ENCODE data around the gene TBCD. TPM values are rescaled to one million over a fixed set of nuclear protein-coding genes. Genes with fewer than 3 reads are reported as not detected.

The TBCD gene
- total and polyA plus RNA-seq, 9 of the 15 experiments (the other 6 are each of a cell fraction or from before 2014, with no cell fraction given), result 8.9 to 98.5 (median 28.0) TPM

DNA sequence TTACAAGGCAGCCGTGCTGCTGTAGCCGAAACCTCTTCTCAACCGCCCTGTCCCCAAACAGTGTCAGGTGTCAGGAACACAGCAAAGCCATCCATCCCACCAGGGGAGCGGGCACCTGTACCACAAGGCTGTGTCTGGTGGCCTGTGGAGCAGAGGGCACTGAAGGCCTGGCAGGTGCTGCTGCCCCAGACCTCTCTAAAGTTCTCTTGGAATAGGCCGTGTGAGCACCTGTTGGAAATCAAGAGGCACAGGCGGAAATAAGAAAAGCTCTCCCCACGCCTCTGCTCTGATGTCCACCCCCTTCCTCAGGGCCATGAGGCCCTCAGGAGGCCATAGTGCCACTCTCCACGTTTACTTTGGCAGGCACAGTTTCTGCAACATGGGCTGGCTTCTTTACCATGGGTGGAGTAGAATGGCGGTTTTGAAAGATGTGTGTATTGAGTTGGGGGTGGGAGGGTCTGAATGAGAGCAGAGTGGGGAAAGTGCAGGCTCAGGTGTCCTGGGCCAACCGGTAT lies 187.8 kb downstream of the TBCD start (continued):
- TF ChIP-seq, protein P1, sequence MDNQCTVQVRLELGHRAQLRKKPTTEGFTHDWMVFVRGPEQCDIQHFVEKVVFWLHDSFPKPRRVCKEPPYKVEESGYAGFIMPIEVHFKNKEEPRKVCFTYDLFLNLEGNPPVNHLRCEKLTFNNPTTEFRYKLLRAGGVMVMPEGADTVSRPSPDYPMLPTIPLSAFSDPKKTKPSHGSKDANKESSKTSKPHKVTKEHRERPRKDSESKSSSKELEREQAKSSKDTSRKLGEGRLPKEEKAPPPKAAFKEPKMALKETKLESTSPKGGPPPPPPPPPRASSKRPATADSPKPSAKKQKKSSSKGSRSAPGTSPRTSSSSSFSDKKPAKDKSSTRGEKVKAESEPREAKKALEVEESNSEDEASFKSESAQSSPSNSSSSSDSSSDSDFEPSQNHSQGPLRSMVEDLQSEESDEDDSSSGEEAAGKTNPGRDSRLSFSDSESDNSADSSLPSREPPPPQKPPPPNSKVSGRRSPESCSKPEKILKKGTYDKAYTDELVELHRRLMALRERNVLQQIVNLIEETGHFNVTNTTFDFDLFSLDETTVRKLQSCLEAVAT (IDR thresholded peaks at IDR 0.05), result no peak
- TF ChIP-seq ZNF212 (CRISPR knock-in tag; IDR thresholded peaks at IDR 0.05), result no peak

- TF ChIP-seq ZNF695 (CRISPR knock-in tag; IDR thresholded peaks at IDR 0.05) (no peak), PKNOX1 (IDR thresholded peaks at IDR 0.05) (no peak)
- in situ Hi-C loops (cut with MboI), result no loop called here
- 91% methylated on average over 26 of the region's 27 CpGs for WGBS (ENCODE audit: insufficient coverage, low coverage, missing lambda C conversion rate)
- no peak overlapping the region for H3K27ac ChIP-seq (ENCODE audit: extremely low read depth, low read depth, low read length)
- no peaks in the 10 kb centered on the region for H4K20me1 ChIP-seq (replicated peaks; ENCODE audit: control insufficient read depth, insufficient read depth, low read length)
- no peak for FAIRE-seq
- no peak for ATAC-seq
- H3K9ac ChIP-seq (ENCODE audit: insufficient read depth in 1 of 2, low read depth in 2 of 2, low read length in 2 of 2), result no peak overlapping the region
- no peaks in the 10 kb centered on the region for H3K27me3 ChIP-seq (ENCODE audit: control insufficient read depth in 2 of 2, insufficient read depth in 2 of 2, low read length in 2 of 2)
- H3K4me2 ChIP-seq (ENCODE audit: insufficient read depth, low read length), result no peak overlapping the region
- H3K9me3 ChIP-seq (replicated peaks; ENCODE audit: control insufficient read depth, insufficient read depth, low read depth, low read length), result peaks cover 18% of the 10 kb centered on the region
- no TSS peak for BruUV-seq (replicated peaks)
- no peak overlapping the region for H2AFZ ChIP-seq (ENCODE audit: low read depth, low read length)
- H3K36me3 ChIP-seq (ENCODE audit: control insufficient read depth, insufficient read depth, low read length), result peaks cover 88% of the 10 kb centered on the region
- H3K9me1 ChIP-seq (ENCODE audit: control insufficient read depth, insufficient read depth, low read length), result peaks cover 3% of the 10 kb centered on the region
- no peak for DNase-seq (ENCODE audit: extremely low read depth in 1 of 4, low spot score in 3 of 4)
- H3K79me2 ChIP-seq (ENCODE audit: control insufficient read depth, insufficient read depth, low read length), result no peaks in the 10 kb centered on the region
- intact Hi-C loops (cut with micrococcal nuclease), result no loop called here
- ChIA-PET CTCF (ENCODE audit: low intra/inter-chr PET ratio) (no interaction called here), POLR2A (interaction anchor here (0.6 kb wide), 1 partner anchor 753 kb away, joined by 3 read pairs; no protein-coding TSS in a partner anchor)
- no peak overlapping the region for H3K4me3 ChIP-seq
- H3K4me1 ChIP-seq (replicated peaks in 1 of 2; ENCODE audit: control insufficient read depth in 2 of 2, insufficient read depth in 2 of 2, low read length in 2 of 2), result no peaks in the 10 kb centered on the region; a peak in 1 of 5 replicates
Measured at GRCh38 chr17:82940226-82941020, 188.6 kb downstream of the TBCD start.
